ENCODE results near the gene RNF181.
"Not testable (repeated sequence)": the region's sequence is repeated elsewhere in the genome, so short reads cannot be mapped to it uniquely, and the experiment has no call there.

GRCh38 chr2:85617723-85618122, 22.2 kb downstream of the RNF181 start:
- TF ChIP-seq CTCF (optimal IDR thresholded peaks at IDR 0.05 in 1 of 3, IDR thresholded peaks at IDR 0.05 in 1 of 3, conservative IDR thresholded peaks at IDR 0.05 in 1 of 3; ENCODE audit: extremely low read depth in 1 of 3, insufficient read depth in 2 of 3, low read length in 3 of 3); EZH2 (IDR thresholded peaks at IDR 0.05; ENCODE audit: low read length): not testable (repeated sequence)
